ENCODE results near the gene RITA1.

Gene RITA1

DNA sequence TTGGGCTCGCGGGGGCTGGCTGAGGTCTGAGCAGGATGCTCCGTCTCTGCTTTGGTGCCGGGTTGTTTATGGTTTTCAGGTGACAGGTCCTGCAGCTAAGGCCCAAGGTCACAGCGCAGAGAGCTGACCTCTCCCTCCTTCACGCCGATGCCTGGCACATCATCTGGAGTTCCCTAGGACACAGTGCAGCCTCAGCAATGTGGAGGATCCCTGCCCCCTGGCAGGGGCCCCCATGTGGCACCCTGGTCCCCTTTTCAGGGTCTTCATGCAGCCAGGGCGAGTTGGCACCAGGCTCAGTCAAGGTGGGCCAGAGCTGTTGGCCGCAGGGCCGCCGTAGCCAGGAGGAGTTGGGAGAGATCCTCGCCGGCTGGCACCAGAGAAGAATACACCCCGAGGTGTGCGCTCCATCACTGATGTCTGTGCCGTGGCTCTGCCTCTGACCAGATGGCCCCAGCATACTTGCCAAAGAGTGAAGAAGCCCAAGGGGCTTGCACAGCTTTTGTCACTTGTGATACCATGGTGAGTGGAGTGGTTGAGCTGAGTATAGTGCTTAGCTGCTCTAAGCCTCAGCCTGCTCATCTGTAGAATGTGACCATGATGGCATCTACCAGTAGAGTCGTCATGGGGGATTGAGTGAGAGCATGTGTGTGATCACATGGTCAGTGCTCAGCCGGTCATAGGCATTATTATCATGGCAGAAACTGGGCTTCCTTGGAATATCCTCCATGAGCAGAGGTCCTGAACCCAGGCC, 46.7 kb downstream of the RITA1 start:
- no peak for DNase-seq

DNA sequence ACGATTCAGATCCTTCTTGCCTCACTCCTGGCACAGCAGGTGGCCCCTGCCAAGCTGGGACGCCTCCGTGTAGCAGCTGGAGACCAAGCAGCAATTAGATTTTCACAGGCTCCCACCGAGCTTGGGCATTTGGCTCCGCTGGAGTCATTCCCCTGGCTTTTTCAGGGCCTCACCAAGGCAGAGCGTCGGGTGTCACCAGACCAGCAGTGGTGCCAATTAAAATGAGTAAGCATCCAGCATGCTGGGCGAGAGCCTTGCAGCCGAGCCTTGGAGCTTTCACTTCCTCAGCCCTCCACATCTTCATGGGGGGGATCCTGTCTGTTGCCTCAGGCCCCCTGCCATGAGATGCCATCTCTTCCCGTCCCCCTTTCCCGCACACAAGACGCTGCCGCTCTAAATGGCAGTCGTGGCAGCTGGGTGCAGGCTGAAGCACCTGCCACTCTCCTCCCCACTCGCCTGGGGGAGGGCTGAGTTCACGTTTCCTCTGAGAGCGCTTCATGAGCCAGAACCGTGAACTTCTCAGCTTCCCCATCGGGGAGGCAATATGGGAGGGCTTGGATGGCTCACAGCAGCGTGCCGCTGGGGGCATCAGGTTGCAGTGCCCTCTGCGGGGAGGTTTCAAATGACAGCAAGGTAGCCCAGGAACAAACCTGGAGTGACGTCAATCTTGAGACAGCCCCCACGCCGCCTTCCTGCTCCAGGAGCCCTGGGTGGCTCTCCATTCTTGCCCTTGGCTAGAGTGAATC, 47.5 kb downstream of the RITA1 start:
- peak; percentile 40 for DNase-seq

DNA sequence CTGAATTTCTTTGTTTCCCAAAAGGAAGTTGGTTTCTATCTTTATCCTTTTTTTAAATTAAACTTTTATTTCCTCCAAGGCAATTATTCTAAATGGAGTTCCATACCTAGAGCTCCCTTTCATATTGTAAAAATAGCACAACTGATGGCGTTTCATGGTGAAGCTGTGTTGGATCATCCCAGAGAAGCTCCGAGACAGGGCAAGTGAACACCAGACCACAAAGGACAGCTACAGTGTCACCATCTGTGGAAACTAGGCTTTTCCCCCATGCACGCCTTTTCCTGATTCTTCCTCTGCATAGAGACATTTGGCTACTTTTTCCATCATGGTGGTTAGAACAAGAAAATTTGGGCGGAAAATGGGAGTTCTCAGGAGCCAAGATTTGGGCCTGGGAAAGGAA, 48.4 kb downstream of the RITA1 start:
- DNase-seq = no peak

DNA sequence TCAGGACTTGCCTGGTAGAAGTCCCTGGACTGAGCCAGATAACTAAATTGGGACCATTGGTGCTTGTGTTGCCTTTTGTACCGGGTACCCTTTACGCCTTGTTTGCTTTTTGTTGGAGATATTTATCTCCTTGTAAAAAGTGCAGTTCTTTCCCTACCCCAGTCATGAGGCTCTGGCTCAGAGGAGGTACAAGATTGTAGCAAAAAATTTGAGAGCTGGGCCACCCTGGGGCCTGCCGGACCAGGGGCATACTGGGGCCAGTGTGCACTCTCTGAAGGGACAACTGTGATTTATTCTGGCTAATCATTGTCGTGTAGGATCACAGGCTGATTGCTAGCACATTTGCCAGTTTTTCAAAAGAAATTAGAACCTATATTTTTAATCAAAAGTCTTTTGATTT, 49.0 kb downstream of the RITA1 start:
- DNase-seq = no peak

DNA sequence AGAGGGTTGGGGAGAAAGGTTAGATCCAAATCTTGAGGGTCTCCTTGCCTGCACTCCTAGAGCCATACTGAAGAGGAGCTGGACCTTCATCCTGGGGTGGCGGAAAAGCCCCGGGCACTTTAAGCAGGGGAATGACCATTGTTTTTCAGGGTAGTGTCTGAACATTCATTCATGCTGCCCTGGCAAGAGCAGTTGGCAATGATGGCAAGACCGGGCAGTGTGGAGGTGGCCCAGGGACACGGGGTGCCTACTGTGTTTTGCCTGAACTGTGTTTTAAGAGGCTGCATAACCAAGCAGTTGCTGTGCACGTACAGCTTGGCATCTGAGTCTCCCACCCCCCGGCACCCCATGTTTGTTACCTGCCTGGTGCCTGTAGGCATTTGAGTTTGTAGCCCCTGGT, 50.5 kb downstream of the RITA1 start:
- no peak for DNase-seq

DNA sequence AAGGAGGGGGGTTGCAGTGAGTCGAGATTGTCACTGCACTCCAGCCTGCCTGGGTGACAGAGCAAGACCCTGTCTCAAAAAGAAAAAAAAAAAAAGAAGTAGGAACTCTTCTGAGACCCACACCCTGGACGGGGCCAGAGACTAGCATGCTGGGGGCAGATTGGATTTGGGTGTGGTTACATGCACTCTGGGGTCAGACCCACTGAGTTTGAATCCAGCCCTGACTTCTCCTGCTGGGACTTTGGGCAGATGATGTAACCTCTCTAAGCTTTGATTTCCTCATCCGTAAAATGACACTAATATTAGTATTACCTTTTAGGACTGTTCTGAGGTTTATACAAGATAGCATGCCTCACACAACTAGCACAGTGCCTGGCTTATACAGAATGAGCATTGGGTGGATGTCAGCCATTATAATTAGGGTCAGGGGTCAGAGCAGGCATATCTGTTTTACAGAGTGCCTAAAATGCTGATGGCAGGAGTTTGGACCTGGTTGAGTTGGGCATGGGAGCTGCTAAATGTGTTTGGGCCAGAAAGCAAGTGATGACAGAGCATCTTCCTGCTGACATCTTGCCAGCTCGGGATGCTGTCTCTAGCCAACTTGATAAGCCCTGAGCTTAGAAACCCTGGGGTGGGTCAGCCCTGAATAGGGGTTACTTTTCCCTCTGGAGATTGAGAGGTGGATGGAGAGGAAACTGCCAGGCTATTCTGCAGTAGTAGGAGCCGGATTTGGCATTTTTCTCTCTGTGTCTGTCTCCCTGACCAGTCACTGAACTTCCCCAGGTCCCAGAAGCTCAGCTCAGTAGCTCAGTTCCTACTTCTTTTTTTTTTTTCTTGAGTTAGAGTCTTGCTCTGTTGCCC, 51.2 kb downstream of the RITA1 start:
- DNase-seq = no peak

DNA sequence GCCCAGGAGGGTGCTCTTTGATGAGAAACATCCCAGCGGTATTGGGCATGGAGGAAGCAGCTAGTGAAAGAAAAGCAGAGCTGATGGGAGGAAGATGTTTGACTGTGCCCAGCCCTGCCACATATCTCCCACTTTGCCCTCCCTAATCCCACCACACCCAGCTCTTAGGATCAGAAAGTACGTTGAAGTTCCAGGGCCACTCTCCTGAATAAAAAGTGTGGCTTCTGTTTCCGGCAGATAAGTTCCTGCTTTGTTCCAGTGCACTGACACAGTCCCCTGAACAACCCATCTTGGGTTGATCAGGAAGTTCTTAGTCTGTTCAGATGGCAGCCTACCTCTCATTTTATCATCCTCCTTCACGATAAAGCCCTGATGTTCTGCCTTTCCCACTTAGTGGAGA, 52.2 kb downstream of the RITA1 start:
- DNase-seq = no peak

DNA sequence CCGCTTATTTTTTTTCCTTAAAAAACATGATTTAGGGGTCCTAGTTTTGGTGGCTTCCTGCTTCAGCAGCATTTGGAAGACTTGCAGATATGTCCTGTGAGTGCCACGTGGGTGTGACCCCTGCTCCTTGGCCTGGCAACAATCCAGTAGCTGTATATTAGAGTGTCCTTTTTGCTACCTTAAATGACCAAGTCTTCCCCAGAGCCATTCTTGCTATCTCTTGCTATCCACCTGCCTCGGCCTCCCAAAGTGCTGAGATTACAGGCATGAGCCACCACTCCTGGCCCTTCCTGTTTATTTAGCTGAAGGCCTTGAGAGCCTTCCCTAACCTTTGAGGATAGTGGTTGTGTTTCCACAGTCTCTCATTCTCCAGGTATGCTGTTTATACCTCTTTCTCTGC, 52.8 kb downstream of the RITA1 start:
- no peak for DNase-seq

DNA sequence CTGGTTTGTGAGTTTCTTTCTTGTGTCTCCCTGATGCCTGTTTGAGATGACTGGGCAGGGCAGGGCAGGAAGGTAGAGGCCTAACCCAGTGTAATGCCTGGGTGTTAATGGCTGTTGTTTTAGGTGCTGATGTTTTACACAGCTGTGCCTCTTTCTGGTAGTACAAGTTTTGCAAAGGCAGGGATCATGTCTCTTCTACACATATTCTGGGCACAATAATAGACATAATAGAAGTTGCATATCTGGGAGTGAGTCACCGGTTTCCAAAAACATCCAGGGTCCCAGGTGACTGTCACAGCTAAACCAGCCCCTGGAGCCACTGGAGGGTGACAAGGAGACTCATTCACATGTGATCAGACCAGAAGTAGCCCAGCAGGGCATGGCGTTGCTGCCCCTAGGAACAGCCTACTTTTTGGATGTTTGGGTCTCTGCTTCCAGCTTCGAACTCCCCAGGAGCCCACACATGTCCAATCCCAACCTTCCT, 53.8 kb downstream of the RITA1 start:
- no peak for DNase-seq

DNA sequence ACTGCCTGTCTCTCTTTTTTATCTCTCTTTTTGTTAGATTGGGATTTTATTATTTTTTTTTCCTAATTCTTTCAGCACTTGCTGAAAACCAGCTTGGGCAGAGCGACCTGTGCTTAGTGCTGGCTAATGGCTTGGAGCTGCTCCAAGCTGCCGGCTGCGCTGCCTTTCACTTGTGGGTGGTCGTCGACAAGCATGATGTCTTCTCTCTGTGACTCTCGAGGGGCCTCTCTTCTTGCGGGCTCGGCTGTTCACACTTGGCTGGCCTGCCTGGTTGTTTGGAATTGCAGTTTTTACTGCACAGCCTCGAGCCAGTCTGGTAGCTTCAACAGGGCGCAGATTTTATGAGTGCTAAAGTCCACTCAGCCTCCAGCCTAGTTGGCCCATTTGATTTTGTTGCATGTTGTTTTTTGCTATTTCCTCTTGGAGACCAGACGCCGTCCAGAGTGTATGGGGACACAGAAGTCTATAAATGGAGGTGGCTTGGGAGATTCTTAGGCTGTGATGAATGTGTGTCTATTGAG, 54.4 kb downstream of the RITA1 start:
- no peak for DNase-seq

DNA sequence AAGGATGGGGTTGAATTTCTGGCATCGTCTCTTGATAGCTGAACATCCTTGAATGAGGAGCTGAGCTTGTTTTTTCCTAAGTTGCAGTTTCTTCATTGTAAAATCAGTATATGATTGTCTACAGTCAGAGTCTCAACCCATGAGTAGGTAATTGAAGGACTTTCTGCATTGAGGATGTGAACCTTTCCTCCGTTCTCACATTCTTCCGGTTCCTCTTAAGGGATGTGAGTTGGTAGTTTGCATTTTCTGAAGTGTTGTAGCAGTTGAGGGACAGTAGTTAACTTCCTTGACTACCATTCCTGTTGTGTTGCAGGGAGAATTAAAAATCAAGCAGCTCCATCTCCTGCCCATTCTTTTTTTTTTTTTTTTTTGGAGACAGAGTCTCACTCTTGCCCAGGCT, 54.9 kb downstream of the RITA1 start:
- DNase-seq = no peak

DNA sequence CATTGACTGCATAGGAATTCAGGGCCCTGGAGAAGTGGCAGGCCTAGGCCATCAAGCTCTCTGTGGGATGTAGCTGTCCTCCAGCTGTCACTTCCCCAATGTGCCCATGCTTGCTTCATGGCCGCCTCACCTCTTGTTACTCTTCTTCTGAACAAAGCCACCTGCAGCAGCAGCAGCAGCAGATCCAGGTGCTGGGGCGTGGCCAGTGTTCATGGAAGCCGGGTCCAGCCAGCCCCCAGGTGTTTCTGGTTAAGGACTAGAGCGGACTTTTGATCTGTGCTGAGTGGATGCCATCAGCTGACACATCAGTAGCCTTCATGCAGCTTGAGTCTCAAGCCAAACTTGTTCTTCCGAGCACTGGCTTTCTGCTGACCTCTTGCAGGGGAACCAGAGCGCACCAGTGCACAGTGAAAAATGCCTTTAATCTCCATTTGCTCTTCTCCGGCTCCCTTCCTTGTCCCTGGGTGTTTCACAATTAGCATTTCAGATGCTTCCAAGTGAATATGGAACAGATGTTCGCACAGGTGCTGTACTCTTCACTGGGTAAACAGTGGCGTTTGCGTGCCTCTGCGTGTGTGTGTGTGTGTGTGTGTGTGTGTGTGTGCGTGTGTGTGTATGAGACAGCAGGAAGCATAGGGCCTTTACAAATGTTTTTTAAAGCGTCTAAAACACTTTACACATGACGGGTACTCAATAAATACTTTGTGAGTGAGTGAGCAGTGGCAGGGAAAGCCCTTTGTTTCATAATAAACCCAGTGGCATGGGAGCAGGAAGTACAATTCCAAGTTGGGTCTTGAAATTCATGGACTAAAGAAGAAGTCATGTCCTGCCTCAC, 55.9 kb downstream of the RITA1 start:
- no peak for DNase-seq

Data from stimulated activated CD4-positive, alpha-beta T cell treated with anti-CD3 and anti-CD28 coated beads, Interleukin-12 subunit alpha, Interleukin-12 subunit beta, amount 100 ng/mL, for 4 hours (primary cell).